MCF 10A (cell line): ENCODE results near the gene MCCC1. TPM values are rescaled to one million over a fixed set of nuclear protein-coding genes. Genes with fewer than 3 reads are reported as not detected.
"Not testable (repeated sequence)": the region's sequence is repeated elsewhere in the genome, so short reads cannot be mapped to it uniquely, and the experiment has no call there.

ENCODE experiments used
- BruUV-seq: library from RNA; stranded (reverse); fragments of 400-500 nt; replicated peaks from 2 replicates; lab custom pipeline; 2021; lab: Mats Ljungman, UMichigan
- CTCF ChIA-PET: fragments of 300-600 bp; sonication (Branson Sonifier 250); formaldehyde crosslinking; extraction: SDS; loops from one replicate; lab custom pipeline; 2021; ENCODE audit warnings: antibody characterized with exemption, inconsistent platforms; lab: Yijun Ruan, JAX
- POLR2A ChIA-PET: fragments of 300-600, 350-650 bp; sonication (Branson Sonifier 250); formaldehyde crosslinking; extraction: SDS; loops from one replicate; lab custom pipeline; 2020; ENCODE audit warnings: antibody characterized with exemption, inconsistent platforms; lab: Yijun Ruan, JAX
- DNase-seq: peaks from one replicate; pipeline ENCODE4 v3.0.0-alpha.2; 2018; ENCODE audit not compliant: unreplicated experiment
- H3K27ac Mint-ChIP-seq: one replicate; pipeline ENCODE4 v1.8.0; 2022; ENCODE audit warnings: mild to moderate bottlenecking, low read depth, mixed read lengths; ENCODE audit not compliant: unreplicated experiment
- H3K27me3 Mint-ChIP-seq: one replicate; pipeline ENCODE4 v1.8.0; 2022; ENCODE audit warnings: mixed read lengths; ENCODE audit not compliant: insufficient read depth, unreplicated experiment
- H3K36me3 Mint-ChIP-seq: one replicate; pipeline ENCODE4 v1.8.0; 2022; ENCODE audit warnings: mild to moderate bottlenecking, moderate library complexity, mixed read lengths; ENCODE audit not compliant: insufficient read depth, unreplicated experiment
- H3K4me1 Mint-ChIP-seq: one replicate; pipeline ENCODE4 v1.8.0; 2022; ENCODE audit warnings: mixed read lengths; ENCODE audit not compliant: insufficient read depth, unreplicated experiment
- H3K4me3 Mint-ChIP-seq: one replicate; pipeline ENCODE4 v1.8.0; 2022; ENCODE audit warnings: mild to moderate bottlenecking, moderate library complexity, mixed read lengths; ENCODE audit not compliant: unreplicated experiment
- H3K9me3 Mint-ChIP-seq: one replicate; pipeline ENCODE4 v1.8.0; 2022; ENCODE audit warnings: mixed read lengths; ENCODE audit not compliant: unreplicated experiment
- intact Hi-C: fragments of 100-400 bp; cut with micrococcal nuclease; formaldehyde crosslinking; loops from 2 replicates; pipeline ENCODE4 v1.14.1; 2022
- total RNA-seq: library from RNA; stranded (reverse); gene quantifications from 2 replicates; pipeline ENCODE4 v1.2.3, GENCODE V29; 2022
- TF ChIP-seq, protein P1 (sequence below): fragments of 200-600 bp; IDR thresholded peaks from one replicate; pipeline ENCODE4 v1.8.0; 2022; ENCODE audit warnings: antibody characterized with exemption, mild to moderate bottlenecking; ENCODE audit not compliant: unreplicated experiment

Gene MCCC1
- total RNA-seq, 1 experiment from 2014 or later: 38.8 TPM

GRCh38 chr3:183116025-183116614, 16.8 kb upstream of the MCCC1 start:
- intact Hi-C loops: no loop called here
- no peak overlapping the region for H3K27ac Mint-ChIP-seq

GRCh38 chr3:183114384-183115178, 15.3 kb upstream of the MCCC1 start:
- Mint-ChIP-seq H3K4me3 (no peak overlapping the region), H3K27ac (no peak overlapping the region), H3K9me3 (no peaks in the 10 kb centered on the region), H3K4me1 (no peaks in the 10 kb centered on the region), H3K27me3 (peaks cover 41% of the 10 kb centered on the region), H3K36me3 (no peaks in the 10 kb centered on the region)
- TF ChIP-seq, protein P1, sequence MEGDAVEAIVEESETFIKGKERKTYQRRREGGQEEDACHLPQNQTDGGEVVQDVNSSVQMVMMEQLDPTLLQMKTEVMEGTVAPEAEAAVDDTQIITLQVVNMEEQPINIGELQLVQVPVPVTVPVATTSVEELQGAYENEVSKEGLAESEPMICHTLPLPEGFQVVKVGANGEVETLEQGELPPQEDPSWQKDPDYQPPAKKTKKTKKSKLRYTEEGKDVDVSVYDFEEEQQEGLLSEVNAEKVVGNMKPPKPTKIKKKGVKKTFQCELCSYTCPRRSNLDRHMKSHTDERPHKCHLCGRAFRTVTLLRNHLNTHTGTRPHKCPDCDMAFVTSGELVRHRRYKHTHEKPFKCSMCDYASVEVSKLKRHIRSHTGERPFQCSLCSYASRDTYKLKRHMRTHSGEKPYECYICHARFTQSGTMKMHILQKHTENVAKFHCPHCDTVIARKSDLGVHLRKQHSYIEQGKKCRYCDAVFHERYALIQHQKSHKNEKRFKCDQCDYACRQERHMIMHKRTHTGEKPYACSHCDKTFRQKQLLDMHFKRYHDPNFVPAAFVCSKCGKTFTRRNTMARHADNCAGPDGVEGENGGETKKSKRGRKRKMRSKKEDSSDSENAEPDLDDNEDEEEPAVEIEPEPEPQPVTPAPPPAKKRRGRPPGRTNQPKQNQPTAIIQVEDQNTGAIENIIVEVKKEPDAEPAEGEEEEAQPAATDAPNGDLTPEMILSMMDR: no peak
- intact Hi-C loops: no loop called here
- ChIA-PET POLR2A (no interaction called here), CTCF (interaction anchor here (2.1 kb wide), 1 partner anchor 8 kb away, joined by 12 read pairs; no protein-coding TSS in a partner anchor)
- no TSS peak for BruUV-seq
- no peak for DNase-seq

More at GRCh38 chr3:183116025-183116614, 16.8 kb upstream of the MCCC1 start:
- POLR2A ChIA-PET: no interaction called here
- H3K4me1 Mint-ChIP-seq: no peaks in the 10 kb centered on the region
- H3K4me3 Mint-ChIP-seq: peak overlapping the region; percentile 52
- CTCF ChIA-PET: interaction anchor here (0.8 kb wide), 1 partner anchor 10 kb away, joined by 3 read pairs; no protein-coding TSS in a partner anchor
- H3K27me3 Mint-ChIP-seq: peaks cover 41% of the 10 kb centered on the region
- TF ChIP-seq, protein P1: no peak
- no TSS peak for BruUV-seq
- H3K9me3 Mint-ChIP-seq: no peaks in the 10 kb centered on the region
- DNase-seq: peak; percentile 18
- H3K36me3 Mint-ChIP-seq: no peaks in the 10 kb centered on the region

GRCh38 chr3:183109847-183110246, 10.6 kb upstream of the MCCC1 start:
- CTCF ChIA-PET, H3K27me3 Mint-ChIP-seq, DNase-seq, intact Hi-C loops, H3K27ac Mint-ChIP-seq, H3K4me3 Mint-ChIP-seq, H3K9me3 Mint-ChIP-seq, H3K36me3 Mint-ChIP-seq, BruUV-seq, POLR2A ChIA-PET, H3K4me1 Mint-ChIP-seq: not testable (repeated sequence)

DNA sequence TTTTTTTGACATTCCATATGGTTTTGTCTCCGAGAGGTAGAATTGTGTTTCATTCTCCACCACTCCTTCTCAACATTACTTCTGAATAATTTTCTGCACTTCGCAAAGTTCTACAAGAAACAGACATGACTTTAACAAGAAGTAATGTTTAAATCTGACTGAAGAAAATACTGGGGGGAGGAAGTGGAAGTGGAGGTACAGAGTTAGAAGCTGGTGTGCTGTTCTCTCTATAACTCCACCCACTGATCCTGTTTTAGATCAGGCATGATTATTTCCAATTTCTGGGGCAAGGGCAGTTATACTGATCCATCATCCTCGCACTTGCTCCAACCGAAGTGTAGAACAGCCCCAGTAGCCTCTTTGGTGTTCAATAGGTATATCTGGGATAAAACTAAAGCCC, 9.2 kb upstream of the MCCC1 start:
- no TSS peak for BruUV-seq
- no peaks in the 10 kb centered on the region for H3K36me3 Mint-ChIP-seq
- TF ChIP-seq, protein P1: no peak
- no peaks in the 10 kb centered on the region for H3K9me3 Mint-ChIP-seq
- no peak for DNase-seq
- no peaks in the 10 kb centered on the region for H3K27me3 Mint-ChIP-seq
- H3K4me1 Mint-ChIP-seq: peaks cover 6% of the 10 kb centered on the region
- H3K4me3 Mint-ChIP-seq: no peak overlapping the region
- POLR2A ChIA-PET: no interaction called here
- intact Hi-C loops: no loop called here
- CTCF ChIA-PET: interaction anchor here (0.7 kb wide), 1 partner anchor 14 kb away, joined by 3 read pairs; no protein-coding TSS in a partner anchor
- no peak overlapping the region for H3K27ac Mint-ChIP-seq
